K562 treated with DMSO at 1 percent for 48 hours (cell line): Measurements from ENCODE around the gene CALN1. TPM values are rescaled to one million over a fixed set of nuclear protein-coding genes. Genes with fewer than 3 reads are reported as not detected.

ENCODE experiments used
- total RNA-seq: library from RNA; unstranded; fragments of 300-600 nt; gene quantifications from 2 replicates; pipeline ENCODE4 v1.2.3, GENCODE V29; 2022; ENCODE audit warnings: low replicate concordance; ENCODE audit errors: extremely low read depth

Gene CALN1
- total RNA-seq = not detected in 2 replicates

GRCh38 chr7:72412121-72412618 is at the start of gene CALN1:
TSS of gene CALN1 (minus strand) at chr7:72412338.

